Amniotic epithelial cell (primary cell): ENCODE measurements around the gene TSPAN17.
"Not testable (repeated sequence)": the region's sequence is repeated elsewhere in the genome, so short reads cannot be mapped to it uniquely, and the experiment has no call there.

Experiments used
- DNase-seq: peaks from one replicate; pipeline ENCODE4 v3.0.0-alpha.2; 2010; ENCODE audit warnings: low read depth

TSPAN17 gene, protein sequence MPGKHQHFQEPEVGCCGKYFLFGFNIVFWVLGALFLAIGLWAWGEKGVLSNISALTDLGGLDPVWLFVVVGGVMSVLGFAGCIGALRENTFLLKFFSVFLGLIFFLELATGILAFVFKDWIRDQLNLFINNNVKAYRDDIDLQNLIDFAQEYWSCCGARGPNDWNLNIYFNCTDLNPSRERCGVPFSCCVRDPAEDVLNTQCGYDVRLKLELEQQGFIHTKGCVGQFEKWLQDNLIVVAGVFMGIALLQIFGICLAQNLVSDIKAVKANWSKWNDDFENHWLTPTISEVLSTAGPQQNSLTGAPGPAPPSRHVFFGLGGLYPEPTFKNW

DNA sequence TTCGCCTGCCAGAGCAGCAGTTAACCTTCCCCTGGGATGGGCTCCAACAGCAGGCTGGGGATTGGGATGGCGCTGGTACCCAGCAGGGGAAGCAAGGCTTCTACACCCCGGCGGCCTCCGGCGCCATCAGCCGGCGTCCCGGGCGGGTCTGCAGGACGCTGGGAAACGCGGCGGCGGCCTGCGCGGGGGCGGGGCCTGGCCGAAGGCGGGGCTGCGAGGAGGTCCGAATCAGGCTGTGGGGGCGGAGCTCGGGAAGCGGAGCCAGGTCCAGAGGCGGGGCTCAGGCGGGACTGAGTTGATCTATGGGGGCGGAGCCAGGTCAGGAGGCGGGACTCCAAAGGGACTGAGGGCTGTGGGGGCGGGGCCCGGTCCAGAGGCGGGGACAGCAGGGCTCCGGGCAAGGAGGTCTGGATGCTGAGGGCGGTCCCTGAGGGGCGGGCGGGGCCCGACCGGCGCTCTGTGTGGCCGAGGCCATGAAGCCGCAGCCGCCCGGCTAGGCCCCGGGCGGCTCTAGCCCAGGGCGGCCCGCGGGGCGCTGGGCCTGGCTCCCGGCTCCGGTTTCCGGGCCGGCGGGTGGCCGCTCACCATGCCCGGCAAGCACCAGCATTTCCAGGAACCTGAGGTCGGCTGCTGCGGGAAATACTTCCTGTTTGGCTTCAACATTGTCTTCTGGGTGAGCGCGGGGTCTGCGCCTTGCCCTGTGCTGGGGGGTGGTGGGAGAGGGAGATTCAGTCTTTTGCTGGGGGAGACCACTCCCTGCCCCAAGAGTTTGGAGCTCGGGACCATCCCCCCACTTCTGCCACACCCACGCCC, at the start of gene TSPAN17:
Gene TSPAN17 (plus strand): TSS at position 455 of the 813 bp plus-strand sequence. CDS start 132 bp downstream, at position 587.
- DNase-seq, result peak; percentile 95

DNA sequence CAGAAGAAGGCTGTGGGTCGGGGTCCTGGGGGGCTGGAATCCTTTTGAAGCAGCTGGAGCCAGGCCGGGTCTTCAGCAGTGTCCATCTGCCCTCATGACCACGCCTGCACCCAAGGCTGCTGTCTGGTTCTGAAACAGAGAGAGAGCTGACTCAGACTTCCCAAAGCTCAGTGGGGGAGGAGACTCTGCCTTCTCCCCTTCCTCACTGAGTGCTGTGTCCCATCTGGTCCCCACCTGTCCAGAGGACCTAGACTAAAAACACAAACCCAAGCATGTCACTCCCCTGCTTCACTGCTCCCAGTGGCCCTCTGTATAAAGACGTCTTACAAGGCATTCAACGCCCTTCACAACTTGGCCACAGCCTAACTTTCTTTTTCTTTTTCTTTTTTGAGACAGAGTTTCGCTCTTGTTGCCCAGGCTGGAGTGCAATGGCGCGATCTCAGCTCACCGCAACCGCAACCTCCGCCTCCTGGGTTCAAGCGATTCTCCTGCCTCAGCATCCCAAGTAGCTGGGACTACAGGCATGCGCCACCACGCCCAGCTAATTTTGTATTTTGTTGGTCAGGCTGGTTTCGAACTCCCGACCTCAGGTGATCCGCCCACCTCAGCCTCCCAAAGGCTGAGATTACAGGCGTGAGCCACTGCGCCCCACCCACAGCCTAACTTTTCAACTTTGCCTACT, 47.4 kb upstream of the TSPAN17 start:
- not testable (repeated sequence) for DNase-seq

DNA sequence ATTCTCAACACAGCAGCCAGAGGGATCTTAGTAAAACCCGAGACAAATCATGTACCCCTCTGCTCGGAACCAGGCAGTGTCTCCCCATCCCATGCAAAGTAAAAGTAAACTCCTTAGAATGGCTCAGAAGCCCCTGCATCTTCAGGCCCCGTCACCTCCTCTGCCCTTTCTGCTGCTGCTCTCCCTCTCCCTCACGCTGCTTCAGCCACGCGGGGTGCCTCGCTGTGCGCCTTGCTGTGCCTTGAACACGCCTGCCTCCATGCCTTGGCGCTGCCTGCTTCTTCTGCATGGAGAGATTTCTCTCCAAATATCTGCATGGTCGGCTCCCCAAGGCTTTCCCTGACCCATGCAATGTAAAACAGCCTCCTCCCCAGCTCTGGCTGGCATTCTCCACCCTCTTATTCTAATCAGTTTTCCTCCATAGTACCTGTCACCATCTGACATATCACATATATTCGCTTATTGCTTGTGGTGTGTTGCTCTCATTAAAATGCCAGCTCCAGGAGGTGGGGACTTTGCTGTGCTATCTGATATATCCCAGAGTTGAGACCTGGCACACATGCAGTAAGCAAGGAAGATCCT, 45.3 kb upstream of the TSPAN17 start:
- no peak for DNase-seq

DNA sequence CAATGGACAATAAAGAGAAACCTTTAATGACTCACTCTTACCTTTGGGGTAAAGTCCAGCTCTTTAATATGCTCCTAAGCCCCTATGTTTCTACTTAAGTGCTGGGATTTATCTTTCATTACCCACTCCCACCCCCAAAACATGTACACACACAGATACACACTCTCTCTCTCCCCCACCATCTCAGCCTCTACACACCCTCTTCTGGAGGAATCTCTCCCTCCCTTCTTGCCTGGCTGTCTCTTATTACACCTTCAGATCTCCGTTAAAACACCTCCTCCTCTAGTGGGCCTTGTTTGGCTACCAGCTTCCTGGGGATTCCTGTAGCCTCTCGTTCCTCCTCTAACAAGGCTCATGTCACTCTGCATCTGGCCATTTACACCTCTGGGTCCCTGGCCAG, 44.2 kb upstream of the TSPAN17 start:
- DNase-seq, result no peak

DNA sequence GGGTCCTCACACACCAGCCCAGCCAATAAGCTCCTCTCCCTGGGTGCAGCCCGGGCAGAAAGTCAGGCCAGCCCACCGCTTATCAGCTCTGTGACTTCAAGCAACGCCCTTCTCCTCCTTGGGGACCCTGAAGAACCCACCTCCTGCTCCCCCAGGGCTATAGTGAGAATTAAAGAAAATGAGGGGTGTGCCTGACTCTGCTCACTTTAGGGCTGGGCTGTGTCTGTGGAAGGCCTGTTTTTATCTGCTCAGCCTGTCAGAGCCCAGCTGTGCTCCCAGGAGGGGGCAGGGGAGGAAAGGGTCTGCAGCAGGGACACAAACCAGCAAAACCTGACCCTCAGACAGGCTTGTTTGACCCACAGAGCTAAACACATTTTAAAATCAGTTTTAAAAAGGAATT, 41.3 kb upstream of the TSPAN17 start:
- no peak for DNase-seq

DNA sequence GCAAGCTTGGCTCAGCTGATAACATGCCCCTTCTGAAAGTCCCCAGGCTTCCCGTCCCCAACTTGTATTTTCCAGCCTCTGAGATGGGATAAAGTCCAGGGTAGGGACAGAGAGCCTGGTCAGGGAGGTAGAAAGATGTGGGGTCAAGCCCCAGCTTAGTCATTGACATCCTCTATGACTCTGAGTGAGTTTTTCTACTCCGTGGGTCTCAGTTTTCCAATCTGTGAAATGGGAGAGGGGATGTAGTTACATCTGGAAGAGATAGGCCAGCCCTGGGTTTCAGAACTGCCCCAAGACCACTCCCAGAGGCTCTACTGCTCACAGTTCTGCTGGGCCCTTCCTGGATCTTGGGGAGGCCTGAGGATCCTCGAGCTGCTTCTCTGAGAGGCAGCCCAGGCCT, 40.4 kb upstream of the TSPAN17 start:
- no peak for DNase-seq

DNA sequence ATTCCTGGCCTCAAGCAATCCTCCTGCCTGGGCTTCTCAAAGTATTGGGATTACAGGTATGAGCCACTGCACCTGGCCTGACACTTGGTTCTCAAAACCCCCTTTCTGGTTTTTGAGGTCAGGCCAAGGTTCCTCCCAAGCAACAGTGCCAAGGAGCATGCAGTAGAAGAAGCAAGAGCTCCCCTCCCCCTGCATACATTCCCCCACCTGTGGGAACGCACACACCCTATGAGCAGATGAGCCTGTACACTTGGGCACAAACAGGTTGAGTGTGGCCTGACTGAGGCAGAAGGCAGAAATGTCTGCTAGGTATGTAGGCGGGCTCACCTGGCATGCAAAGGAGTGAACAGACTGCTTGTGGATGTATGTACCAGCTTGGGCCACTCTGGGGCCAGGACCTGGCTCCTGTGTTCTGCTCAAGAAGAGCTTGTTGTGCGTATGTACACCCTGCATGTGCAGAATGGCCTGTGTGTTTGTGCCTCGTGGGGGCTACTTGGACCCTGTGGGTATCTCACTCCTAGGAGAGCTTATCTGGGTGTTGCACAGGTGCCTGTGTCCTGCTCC, 39.1 kb upstream of the TSPAN17 start:
- DNase-seq, result no peak

DNA sequence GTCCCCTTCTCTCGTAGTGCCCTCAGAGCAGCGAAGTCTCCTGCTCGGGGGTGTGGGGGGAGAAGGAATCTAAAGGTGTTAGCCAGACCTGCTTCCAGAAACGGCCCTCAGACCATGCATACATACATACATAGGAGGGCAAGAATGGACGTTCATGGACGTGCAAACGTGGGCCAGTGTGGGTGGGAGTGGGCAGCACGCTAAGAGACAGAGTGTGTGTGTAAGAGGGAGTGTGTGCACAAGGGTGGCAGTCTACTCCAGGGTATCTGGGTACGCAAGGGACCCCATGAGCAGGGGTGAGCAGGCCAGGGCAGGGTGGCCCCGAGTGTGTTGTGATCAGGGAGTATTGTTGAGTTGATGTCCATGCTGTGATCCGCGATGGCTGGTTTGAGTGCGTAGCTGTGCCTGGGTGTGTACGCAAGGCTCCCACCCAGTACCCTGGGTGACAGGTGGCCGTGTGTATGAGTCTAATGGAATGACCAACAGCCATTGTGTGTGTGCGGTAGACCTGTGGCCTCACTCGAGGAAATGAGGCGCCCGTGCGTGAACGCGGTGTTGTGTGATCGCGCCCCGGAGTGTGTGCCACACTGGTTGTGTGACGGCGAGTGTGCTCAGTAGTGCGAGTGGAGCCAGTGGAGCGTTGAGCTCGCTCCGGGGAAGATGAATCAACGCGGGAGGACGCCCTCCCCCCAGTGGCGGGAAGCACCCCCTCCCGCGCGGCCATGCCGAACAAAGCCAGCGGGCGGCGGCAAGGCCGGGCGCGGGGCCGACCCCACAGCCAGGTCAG, 38.2 kb upstream of the TSPAN17 start:
- no peak for DNase-seq

DNA sequence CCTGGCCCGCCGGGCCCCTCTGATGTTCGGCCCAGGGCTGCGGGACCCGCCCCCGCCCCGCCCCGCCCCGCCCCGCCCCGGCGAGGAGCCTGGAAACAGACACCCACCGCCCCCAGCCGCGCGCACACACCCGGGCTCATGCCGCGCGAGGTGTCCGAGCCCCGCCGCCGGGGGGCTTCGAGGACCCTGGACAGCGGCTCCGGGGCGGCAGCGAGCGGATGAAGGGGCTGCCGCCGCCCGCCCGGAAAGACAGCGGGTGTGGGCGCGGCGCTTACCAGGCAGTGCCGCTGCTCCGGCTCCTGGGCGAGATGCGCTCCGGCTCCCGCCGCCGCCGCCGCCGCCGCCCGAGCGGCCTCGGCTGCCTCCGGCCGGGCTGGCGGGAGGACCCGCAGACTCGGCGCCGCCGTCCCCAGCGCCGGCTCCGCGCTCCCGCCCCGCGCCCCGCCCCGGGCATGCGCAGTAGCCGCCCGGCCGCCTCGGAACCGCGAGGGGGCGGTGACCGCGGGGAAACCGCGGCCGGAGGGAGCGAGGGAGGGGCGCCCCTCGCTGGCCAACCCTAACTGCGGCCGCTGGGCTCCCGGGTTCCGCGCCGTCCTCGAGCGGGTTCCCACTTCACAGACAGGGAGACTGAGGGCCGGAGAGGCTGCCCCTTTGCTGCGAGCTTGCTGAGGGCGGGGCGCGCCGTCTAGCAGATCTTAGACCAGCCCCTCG, 37.4 kb upstream of the TSPAN17 start, which contains the start of gene GPRIN1:
Gene GPRIN1 (minus strand): TSS at position 433 of the 711 bp plus-strand sequence. CDS start 10,322 bp downstream, outside the sequence.
- DNase-seq, result peak; percentile 12

DNA sequence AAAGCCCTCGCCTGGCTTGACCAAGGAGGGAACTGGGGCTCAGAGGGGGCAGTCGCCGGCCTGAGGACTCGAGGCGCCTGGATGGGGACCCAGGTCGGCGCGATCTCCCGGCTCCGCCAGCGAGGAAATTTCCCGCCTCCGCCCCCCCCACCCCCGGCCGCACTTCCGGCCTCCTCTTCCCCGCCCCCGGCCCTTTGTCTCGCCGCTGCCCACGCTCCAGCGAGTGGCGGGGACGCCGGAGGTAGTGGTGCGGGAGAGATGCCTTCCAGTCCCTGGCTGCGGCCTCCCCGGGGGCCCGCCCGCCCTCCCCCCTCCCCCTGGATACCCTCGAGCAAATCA, 36.9 kb upstream of the TSPAN17 start:
- no peak for DNase-seq

DNA sequence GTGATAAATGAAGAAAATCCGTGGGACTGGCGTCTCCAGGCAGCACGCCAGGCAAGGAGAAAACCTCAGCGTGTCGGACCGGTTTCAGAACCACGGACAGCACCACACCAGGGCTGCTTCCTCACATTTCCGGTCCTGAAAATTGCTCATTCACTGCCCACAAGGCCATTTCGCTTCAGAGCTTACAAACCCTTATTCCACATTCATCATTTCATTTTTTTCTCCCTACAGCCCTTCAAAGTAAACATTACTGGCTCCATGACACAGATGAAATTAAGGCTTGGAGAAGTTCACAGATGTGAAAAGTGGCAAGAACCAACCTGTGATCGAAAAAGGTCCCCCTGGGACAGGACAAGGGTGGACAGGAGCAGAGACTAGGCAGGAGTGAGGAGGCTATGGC, 35.8 kb upstream of the TSPAN17 start:
- peak; percentile 89 for DNase-seq

DNA sequence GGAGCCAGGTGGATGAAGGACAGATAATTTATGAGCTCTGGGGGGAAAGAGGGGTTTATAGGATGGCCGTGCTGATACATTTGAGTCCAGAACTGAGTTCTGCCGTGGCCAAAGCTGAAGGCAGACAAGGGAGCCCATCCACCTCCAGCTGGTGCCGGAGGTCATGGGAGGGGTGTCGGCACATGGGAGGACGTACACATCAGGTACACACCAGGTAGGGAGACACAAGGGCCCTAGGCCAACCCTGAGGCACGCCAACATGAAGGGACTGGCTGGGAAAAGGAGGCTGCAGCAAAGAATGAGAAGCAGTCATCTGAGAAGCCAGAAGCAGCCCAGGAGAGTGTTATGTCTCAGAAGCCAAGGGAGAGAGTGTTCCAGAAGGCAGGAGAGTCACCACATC, 35.3 kb upstream of the TSPAN17 start:
- no peak for DNase-seq

DNA sequence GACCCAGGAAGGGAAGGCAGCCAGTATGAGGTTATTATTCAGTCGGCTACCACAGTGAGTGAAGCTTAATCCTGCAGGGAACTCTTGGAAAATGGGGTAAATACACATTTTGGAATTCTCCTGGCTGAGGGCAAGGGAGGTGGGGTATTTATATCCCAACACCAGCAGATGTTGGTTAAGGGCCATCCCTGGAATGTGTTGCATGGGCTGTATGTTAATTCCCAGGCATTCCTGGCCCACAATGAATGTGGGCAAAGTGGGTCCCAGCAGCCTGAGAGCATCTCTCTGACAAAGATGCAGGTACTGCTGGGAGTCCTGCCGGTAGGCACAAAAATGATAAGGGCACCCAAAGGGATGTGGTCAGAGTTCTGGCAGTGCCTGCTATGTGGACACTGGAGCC, 34.4 kb upstream of the TSPAN17 start:
- no peak for DNase-seq

DNA sequence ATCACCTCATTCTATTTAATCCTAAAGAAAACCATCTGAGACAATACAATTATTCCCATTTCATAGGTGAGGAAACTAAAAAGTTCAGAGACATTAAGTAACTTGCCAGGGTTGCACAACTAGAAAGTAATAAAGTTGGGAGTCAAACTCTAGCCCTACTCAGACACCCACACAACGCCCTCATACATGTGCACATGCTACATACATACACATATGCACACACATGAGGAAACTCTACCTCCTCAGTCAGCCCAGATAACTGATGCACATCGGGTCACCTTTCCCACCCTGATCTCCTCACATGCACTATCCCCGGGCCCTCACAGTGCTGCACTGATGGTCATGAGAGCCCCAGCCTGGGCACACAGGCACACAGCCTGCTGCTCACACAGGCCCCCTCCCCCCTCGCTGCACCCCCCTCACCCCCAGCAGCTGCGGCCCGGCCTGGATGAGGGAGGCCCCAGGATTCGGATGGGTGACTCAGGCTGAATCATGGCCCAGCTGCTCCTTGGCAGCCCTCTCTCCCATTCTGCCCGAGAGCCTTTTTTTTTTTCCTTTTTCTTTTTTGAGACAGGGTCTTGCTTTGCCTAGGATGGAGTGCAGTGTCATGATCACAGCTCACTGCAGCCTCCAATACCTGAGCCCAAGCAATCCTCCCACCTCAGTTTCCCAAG, 32.3 kb upstream of the TSPAN17 start:
- DNase-seq, result peak; percentile 54

DNA sequence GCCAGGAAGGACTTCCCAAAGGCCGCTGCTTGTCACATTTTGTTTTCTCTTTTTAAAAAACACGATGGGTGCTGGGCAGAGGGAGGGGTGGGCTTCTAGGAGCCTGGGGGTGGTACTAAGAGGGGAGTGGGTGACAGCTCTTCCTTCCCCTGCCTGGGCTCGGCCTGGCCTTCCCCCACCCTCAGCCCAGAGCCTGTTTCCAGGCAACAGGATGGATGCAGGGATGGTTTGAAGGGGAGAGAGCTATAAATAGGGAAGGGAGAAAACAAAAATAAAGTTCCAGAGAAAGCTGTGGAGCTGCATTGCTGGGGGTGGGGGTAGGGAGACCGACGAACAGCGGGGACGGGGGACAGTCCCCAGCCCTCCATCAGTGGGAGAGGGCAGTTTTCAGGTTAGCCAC, 30.8 kb upstream of the TSPAN17 start:
- no peak for DNase-seq

DNA sequence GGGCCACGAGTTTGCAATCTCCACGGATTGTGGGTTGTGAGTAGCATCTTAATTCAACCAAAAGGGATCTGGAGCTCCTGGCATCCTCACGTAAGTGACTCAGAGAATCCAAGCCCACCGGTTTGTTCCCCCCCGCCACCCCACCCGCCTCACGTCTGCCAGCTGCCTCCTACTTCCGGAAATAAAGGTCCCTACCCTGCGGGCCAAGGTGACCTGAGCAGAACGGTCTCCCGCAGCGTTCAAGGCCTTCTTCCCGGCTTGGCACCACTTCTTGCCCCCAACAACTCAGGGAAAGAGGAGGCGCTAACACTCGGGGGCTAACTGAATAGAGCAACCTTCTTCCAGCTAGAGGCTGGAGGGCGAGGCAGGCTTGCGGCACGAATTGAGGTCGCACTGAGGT, 28.5 kb upstream of the TSPAN17 start:
- no peak for DNase-seq

DNA sequence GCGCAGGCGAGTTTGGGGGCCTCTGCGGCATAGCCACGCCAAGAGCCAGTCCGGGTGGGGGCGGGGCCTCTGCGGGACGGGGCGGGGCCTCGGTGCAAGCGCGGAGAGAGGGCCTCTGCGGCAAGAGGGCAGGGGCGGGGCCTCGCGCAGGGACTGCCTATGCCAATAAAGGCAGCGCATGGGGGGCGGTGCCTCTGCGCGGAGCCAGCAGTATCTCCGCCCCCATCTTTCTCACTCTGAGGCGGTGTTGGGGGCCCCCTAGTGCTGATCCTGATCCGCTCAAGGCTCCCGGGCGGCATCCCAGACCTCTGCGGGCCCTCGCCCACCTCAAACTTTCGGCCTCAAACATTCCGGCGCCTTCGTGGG, 28.1 kb upstream of the TSPAN17 start:
- peak; percentile 83 for DNase-seq

DNA sequence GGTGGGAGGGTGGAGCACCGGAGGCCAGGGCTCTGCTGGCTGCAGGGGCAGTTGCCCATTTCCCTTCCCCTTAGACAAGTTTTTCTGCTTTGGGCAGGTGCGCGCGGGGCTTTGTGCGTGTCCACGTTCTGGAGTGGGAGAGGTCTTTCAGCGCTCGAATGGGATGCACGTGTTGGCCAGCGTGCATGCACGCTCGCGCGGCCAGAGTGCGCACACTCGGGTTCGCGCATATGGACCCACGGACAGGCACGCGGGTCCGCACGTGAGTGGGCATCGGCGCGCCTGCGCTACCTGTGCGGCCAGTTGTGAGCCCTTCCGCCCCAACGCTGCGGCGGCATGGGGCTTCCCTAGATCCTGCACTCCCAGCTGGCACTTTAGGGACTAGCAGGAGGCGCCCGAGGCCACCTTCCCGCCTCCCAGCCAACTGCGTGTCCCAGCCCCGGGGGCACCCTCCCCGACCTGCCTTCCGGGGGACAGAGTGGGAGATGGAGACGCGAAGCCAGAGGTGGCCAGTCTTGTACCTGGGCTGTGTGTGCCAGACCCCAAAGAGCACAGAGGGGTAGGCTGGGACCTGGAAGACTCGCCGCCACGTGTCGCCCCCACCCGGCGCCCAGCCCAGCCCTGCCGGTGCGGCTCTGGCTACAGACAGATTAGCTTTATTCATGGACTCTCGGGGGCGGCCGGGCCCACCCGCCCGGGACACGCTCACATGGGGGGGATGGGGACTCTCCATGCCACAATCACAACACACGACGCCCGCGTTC, 27.5 kb upstream of the TSPAN17 start:
- DNase-seq, result no peak

DNA sequence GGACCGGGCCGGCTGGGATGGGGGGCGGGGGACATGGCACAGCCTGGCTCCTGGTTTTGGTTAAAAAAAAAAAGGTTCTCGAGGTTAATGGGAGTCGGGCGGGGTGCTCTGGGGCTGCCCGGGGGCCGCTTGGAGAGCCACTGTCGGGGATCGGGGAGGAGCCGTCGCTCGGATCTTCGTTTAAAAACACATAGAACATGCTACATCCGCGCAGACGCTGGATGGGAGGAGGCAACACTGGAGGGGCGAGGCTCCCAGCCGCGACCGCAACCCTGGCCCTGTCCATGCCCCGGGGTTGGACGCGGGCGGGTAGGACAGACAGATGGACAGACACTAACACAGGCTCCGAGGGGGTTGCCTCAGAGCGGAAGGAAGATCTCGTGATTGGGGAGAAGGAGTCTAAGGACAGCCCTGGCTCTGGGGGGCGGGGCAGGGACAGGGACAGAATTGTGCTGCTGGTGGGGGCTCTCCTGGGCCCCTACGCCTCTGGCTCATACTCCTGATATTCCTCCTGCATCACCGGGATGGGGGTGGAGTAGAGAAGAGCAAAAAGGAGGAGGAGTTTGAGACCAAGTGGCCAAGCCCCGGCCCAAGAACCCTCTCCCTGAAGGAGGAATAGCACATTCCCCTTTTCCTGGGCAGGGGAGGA, 26.8 kb upstream of the TSPAN17 start:
- DNase-seq, result peak; percentile 12
